Esophagus muscularis mucosa (tissue), 4 donors: ENCODE data around the gene ADAM22.

Experiments used
- CTCF ChIP-seq, 3 experiments: fragments of 200-600 bp in 2 of 3; fragments of 450-650 bp in 1 of 3; sonication (generic) in 2 of 3; IDR thresholded peaks; one replicate each; pipeline ENCODE4 v1.5.1; 2017 to 2019; ENCODE audit warnings: antibody characterized with exemption in 3 of 3, mild to moderate bottlenecking in 2 of 3, moderate library complexity in 1 of 3
- EP300 ChIP-seq: sonication (generic); formaldehyde crosslinking; IDR thresholded peaks from one replicate; pipeline ENCODE4 v1.6.1; 2017; ENCODE audit warnings: antibody characterized with exemption
- POLR2A ChIP-seq: fragments of 450-650 bp; IDR thresholded peaks from one replicate; pipeline ENCODE4 v1.6.1; 2017; ENCODE audit warnings: antibody characterized with exemption, moderate library complexity, mild to moderate bottlenecking, low read depth
- POLR2AphosphoS5 ChIP-seq, 2 donors: sonication (generic); formaldehyde crosslinking; IDR thresholded peaks; one replicate each; pipeline ENCODE4 v1.6.1; 2017; ENCODE audit warnings: antibody characterized with exemption in 2 of 2

DNA sequence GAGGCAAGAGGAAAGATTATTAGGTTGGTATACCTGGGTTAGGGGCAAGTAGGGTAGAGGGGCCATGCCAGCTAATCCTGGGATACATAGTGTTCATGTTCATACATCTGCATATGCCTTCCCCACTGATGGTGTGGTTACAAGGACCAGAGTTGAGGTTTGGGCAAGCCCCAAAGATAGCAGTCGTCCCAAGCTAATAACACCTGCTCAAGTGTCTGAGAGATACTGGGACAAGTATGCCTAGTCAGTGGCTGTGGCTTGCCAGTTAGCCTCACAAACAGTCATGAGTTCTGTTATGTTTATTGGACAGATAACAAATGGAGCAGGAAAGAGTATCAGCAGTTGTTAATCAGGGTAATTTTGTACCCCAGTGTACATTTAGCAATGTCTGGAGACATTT is 139.6 kb downstream of the ADAM22 start:
- TF ChIP-seq CTCF (IDR thresholded peaks at IDR 0.05), result no peak
- no peak for TF ChIP-seq POLR2AphosphoS5 (IDR thresholded peaks at IDR 0.05)
- no peak for TF ChIP-seq EP300
- no peak for TF ChIP-seq POLR2A
